IPS-20b (cell line): ENCODE results near the gene RNPEP.
"Not testable (repeated sequence)": the region's sequence is repeated elsewhere in the genome, so short reads cannot be mapped to it uniquely, and the experiment has no call there.

Experiments
- H3K27ac ChIP-seq: one replicate; pipeline ENCODE4 v1.5.1; 2013; ENCODE audit warnings: low read length
- H3K27me3 ChIP-seq: 2 replicates; pipeline ENCODE4 v1.6.1; 2013; ENCODE audit warnings: mild to moderate bottlenecking, low read length, inconsistent platforms; ENCODE audit not compliant: insufficient read depth
- H3K36me3 ChIP-seq: 2 replicates; pipeline ENCODE4 v1.6.1; 2013; ENCODE audit warnings: low read depth, mild to moderate bottlenecking, inconsistent platforms, low read length, moderate library complexity; ENCODE audit not compliant: insufficient read depth
- H3K4me1 ChIP-seq: 2 replicates; pipeline ENCODE4 v1.6.1; 2013; ENCODE audit warnings: mild to moderate bottlenecking, control low read depth, inconsistent platforms, low read length, moderate library complexity; ENCODE audit not compliant: insufficient read depth
- H3K4me3 ChIP-seq: 2 replicates; pipeline ENCODE4 v1.5.1; 2013; ENCODE audit warnings: mild to moderate bottlenecking, low read length, inconsistent platforms
- H3K9ac ChIP-seq: 2 replicates; pipeline ENCODE4 v1.6.1; 2013; ENCODE audit warnings: low read depth, mild to moderate bottlenecking, inconsistent platforms, low read length, moderate library complexity
- H3K9me3 ChIP-seq: 2 replicates; pipeline ENCODE4 v1.6.1; 2013; ENCODE audit warnings: mild to moderate bottlenecking, low read depth, low read length, inconsistent platforms; ENCODE audit not compliant: insufficient read depth

Gene RNPEP

GRCh38 chr1:202013603-202014002 is 31.2 kb downstream of the RNPEP start:
- no peak overlapping the region for H3K4me3 ChIP-seq

GRCh38 chr1:202014060-202014459 is 31.6 kb downstream of the RNPEP start:
- peaks cover 33% of the 10 kb centered on the region for H3K36me3 ChIP-seq
- peaks cover 15% of the 10 kb centered on the region for H3K4me1 ChIP-seq
- H3K9me3 ChIP-seq: no peaks in the 10 kb centered on the region
- H3K27ac ChIP-seq: no peak overlapping the region
- H3K4me3 ChIP-seq: no peak overlapping the region
- no peak overlapping the region for H3K9ac ChIP-seq
- H3K27me3 ChIP-seq: no peaks in the 10 kb centered on the region; the same call in 1 of the 2 replicates

More at GRCh38 chr1:202013603-202014002, 31.2 kb downstream of the RNPEP start:
- Histone ChIP-seq H3K36me3 (peaks cover 33% of the 10 kb centered on the region), H3K27ac (no peak overlapping the region), H3K27me3 (no peaks in the 10 kb centered on the region; the same call in 1 of the 2 replicates), H3K4me1 (peaks cover 17% of the 10 kb centered on the region), H3K9me3 (no peaks in the 10 kb centered on the region), H3K9ac (no peak overlapping the region)

- H3K4me3 ChIP-seq: no peak overlapping the region
- no peak overlapping the region for H3K9ac ChIP-seq
- H3K4me1 ChIP-seq: peaks cover 8% of the 10 kb centered on the region; the same call in 1 of the 2 replicates
- H3K9me3 ChIP-seq: no peaks in the 10 kb centered on the region
- peaks cover 33% of the 10 kb centered on the region for H3K36me3 ChIP-seq
- H3K27me3 ChIP-seq: no peaks in the 10 kb centered on the region; the same call in 1 of the 2 replicates
- H3K27ac ChIP-seq: no peak overlapping the region
Measured at GRCh38 chr1:202014915-202015661, 32.6 kb downstream of the RNPEP start.

GRCh38 chr1:202015662-202015937 is 33.2 kb downstream of the RNPEP start:
- Histone ChIP-seq H3K27me3 (no peaks in the 10 kb centered on the region; the same call in 1 of the 2 replicates), H3K4me1 (peaks cover 7% of the 10 kb centered on the region; the same call in 1 of the 2 replicates), H3K9ac (no peak overlapping the region), H3K27ac (no peak overlapping the region), H3K36me3 (peaks cover 33% of the 10 kb centered on the region), H3K9me3 (no peaks in the 10 kb centered on the region), H3K4me3 (no peak overlapping the region)

- H3K27ac ChIP-seq: no peak overlapping the region
- peaks cover 33% of the 10 kb centered on the region for H3K36me3 ChIP-seq
- H3K4me3 ChIP-seq: no peak overlapping the region
- H3K4me1 ChIP-seq: 0 out of 2 replicates have a peak, but pooled peaks cover under 1% of the 10 kb centered on the region
- no peaks in the 10 kb centered on the region; the same call in 1 of the 2 replicates for H3K27me3 ChIP-seq
- H3K9ac ChIP-seq: no peak overlapping the region
- no peaks in the 10 kb centered on the region for H3K9me3 ChIP-seq
Measured at GRCh38 chr1:202016022-202016810, 33.8 kb downstream of the RNPEP start.

GRCh38 chr1:202016811-202017748 is 34.6 kb downstream of the RNPEP start:
- H3K4me1 ChIP-seq: no peaks in the 10 kb centered on the region
- H3K9ac ChIP-seq: no peak overlapping the region
- H3K4me3 ChIP-seq: no peak overlapping the region
- no peaks in the 10 kb centered on the region for H3K27me3 ChIP-seq
- H3K27ac ChIP-seq: no peak overlapping the region
- H3K9me3 ChIP-seq: no peaks in the 10 kb centered on the region
- H3K36me3 ChIP-seq: peaks cover 33% of the 10 kb centered on the region

GRCh38 chr1:202017749-202018467 is 35.5 kb downstream of the RNPEP start:
- H3K36me3 ChIP-seq: peaks cover 29% of the 10 kb centered on the region
- no peaks in the 10 kb centered on the region for H3K9me3 ChIP-seq
- no peak overlapping the region for H3K27ac ChIP-seq
- no peak overlapping the region for H3K4me3 ChIP-seq
- H3K9ac ChIP-seq: no peak overlapping the region
- no peaks in the 10 kb centered on the region for H3K4me1 ChIP-seq
- no peaks in the 10 kb centered on the region for H3K27me3 ChIP-seq

- Histone ChIP-seq H3K27ac (no peak overlapping the region), H3K27me3 (no peaks in the 10 kb centered on the region), H3K9me3 (no peaks in the 10 kb centered on the region), H3K4me1 (no peaks in the 10 kb centered on the region), H3K4me3 (no peak overlapping the region), H3K9ac (no peak overlapping the region), H3K36me3 (peaks cover 25% of the 10 kb centered on the region)
Measured at GRCh38 chr1:202018468-202019234, 36.2 kb downstream of the RNPEP start.

- not testable (repeated sequence) for H3K9me3 ChIP-seq, H3K4me1 ChIP-seq, H3K4me3 ChIP-seq, H3K9ac ChIP-seq, H3K27me3 ChIP-seq, H3K27ac ChIP-seq
- peaks cover 21% of the 10 kb centered on the region for H3K36me3 ChIP-seq
Measured at GRCh38 chr1:202019235-202019558, 36.7 kb downstream of the RNPEP start.

GRCh38 chr1:202023001-202023433 is 40.6 kb downstream of the RNPEP start:
- Histone ChIP-seq H3K4me1 (no peaks in the 10 kb centered on the region), H3K9me3 (no peaks in the 10 kb centered on the region), H3K27ac (no peak overlapping the region), H3K27me3 (no peaks in the 10 kb centered on the region), H3K4me3 (no peak overlapping the region), H3K9ac (no peak overlapping the region), H3K36me3 (no peaks in the 10 kb centered on the region)
